Stimulated activated CD8-positive, alpha-beta memory T cell treated with anti-CD3 and anti-CD28 coated beads, Interleukin-12 subunit alpha, Interleukin-12 subunit beta, amount 100 ng/mL, for 4 hours (primary cell): ENCODE measurements around the gene ANKRD13D.

Experiments used
- DNase-seq: peaks from one replicate; pipeline ENCODE4 v3.0.0-alpha.2; 2020; ENCODE audit warnings: low read depth

The ANKRD13D gene

GRCh38 chr11:67286621-67287333, 2.3 kb upstream of the ANKRD13D start:
- no peak for DNase-seq

GRCh38 chr11:67287355-67288197, 1.5 kb upstream of the ANKRD13D start:
- no peak for DNase-seq

- DNase-seq: no peak
Measured at GRCh38 chr11:67288198-67288451, 978 bp upstream of the ANKRD13D start.

- DNase-seq: peak; percentile 83
Measured at GRCh38 chr11:67288452-67289225, 464 bp upstream of the ANKRD13D start.

- no peak for DNase-seq
Measured at GRCh38 chr11:67289651-67290479, 762 bp downstream of the ANKRD13D start.

- no peak for DNase-seq
Measured at GRCh38 chr11:67290801-67291200, 1.7 kb downstream of the ANKRD13D start.

- DNase-seq: no peak
Measured at GRCh38 chr11:67291481-67292381, 2.6 kb downstream of the ANKRD13D start.

GRCh38 chr11:67292671-67293070, 3.6 kb downstream of the ANKRD13D start:
- no peak for DNase-seq

GRCh38 chr11:67293090-67293489, 4.0 kb downstream of the ANKRD13D start:
- DNase-seq: no peak

- DNase-seq: no peak
Measured at GRCh38 chr11:67295846-67296245, 6.7 kb downstream of the ANKRD13D start.

- no peak for DNase-seq
Measured at GRCh38 chr11:67298786-67299185, 9.7 kb downstream of the ANKRD13D start.

- no peak for DNase-seq
Measured at GRCh38 chr11:67299471-67300191, 10.5 kb downstream of the ANKRD13D start.

GRCh38 chr11:67300256-67300755, 11.2 kb downstream of the ANKRD13D start:
- no peak for DNase-seq

GRCh38 chr11:67300756-67301312, 11.7 kb downstream of the ANKRD13D start:
- DNase-seq: no peak

- DNase-seq: no peak
Measured at GRCh38 chr11:67301313-67301921, 12.3 kb downstream of the ANKRD13D start.

- no peak for DNase-seq
Measured at GRCh38 chr11:67301951-67302516, 12.9 kb downstream of the ANKRD13D start.

GRCh38 chr11:67302571-67303131, 13.5 kb downstream of the ANKRD13D start:
- no peak for DNase-seq

GRCh38 chr11:67303132-67303834, 14.2 kb downstream of the ANKRD13D start, which contains the start of gene SSH3:
Gene SSH3, plus strand, starts transcription at chr11:67303530. Its CDS starts 96 bp downstream, at chr11:67303626.
- DNase-seq: no peak
